SK-N-SH (cell line): ENCODE results near the gene CDH4.

Experiments used
- EP300 ChIP-seq, 2 experiments: IDR thresholded peaks; 2 replicates each; pipeline versions ENCODE4 v1.4.0 to v1.6.1; 2012; ENCODE audit warnings: borderline replicate concordance in 1 of 2, low read depth in 1 of 2, low read length in 1 of 2
- GABPA ChIP-seq: IDR thresholded peaks from 2 replicates; pipeline ENCODE4 v1.4.0; 2012; ENCODE audit warnings: low read depth, mild to moderate bottlenecking
- POLR2AphosphoS5 ChIP-seq: IDR thresholded peaks from 2 replicates; pipeline ENCODE4 v1.6.1; 2012; ENCODE audit warnings: low read depth, low read length
- SMC3 ChIP-seq: IDR thresholded peaks from 2 replicates; pipeline ENCODE4 v1.6.1; 2012; ENCODE audit warnings: low read depth, low read length, improper control_type of control experiment
- YY1 ChIP-seq: IDR thresholded peaks from 2 replicates; pipeline ENCODE4 v1.4.0; 2012; ENCODE audit warnings: low read depth, mild to moderate bottlenecking
- TF ChIP-seq, protein P1 (sequence below): fragments of 200-600 bp; sonication (generic); IDR thresholded peaks from 2 replicates; pipeline ENCODE4 v1.6.1; 2017; ENCODE audit warnings: antibody characterized with exemption, mild to moderate bottlenecking, moderate library complexity
- TF ChIP-seq, protein P2 (sequence below): IDR thresholded peaks from 2 replicates; pipeline ENCODE4 v1.4.0; 2012; ENCODE audit warnings: low read depth
- TF ChIP-seq, protein P3 (sequence below): IDR thresholded peaks from 2 replicates; pipeline ENCODE4 v1.4.0; 2012; ENCODE audit warnings: low read depth, borderline replicate concordance
- TF ChIP-seq, protein P4 (sequence below): fragments of 150-350 bp; IDR thresholded peaks from 2 replicates; pipeline ENCODE4 v1.6.1; 2017; ENCODE audit warnings: antibody characterized with exemption, low read length, low read depth, borderline replicate concordance

DNA sequence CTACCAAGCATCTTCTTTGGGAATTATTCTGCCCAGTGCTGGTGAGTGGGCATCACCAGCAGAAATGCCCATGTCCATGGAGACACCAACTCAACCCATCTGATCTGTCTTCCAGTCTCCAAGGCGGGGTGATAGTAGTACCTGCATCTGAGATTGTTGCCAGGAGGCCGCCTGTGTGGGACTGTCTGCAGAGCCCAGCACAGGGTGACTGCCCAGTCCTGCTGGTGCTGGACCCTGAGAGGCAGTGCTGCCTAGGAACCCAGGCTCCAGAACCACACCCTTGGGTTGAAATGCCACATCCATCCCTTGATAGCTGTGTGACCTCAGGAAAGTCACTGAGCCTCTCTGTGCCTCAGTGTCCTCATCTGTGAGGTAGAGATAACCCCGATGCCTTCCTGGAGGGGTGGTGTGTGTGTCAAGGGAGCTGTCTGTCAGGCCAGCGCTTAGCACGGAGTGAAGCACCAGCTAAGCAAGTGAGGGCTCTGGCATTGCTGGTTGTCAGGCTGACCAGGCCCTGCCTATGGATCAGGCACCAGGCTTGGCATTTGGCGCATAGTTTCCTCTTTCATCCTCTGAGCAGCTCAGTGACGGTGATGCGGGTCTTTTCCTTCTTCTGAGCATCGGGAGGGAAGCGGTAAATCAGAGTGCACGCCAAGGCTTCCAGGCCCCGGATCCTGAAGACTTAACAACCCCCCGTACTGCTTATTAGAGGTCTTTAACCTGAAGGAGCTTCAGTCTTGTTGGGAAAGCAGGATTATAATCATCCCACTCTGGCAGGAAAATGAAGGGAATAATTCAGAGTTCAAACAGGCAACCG, 268.2 kb downstream of the CDH4 start:
- TF ChIP-seq SMC3 (no peak), EP300 (IDR thresholded peaks at IDR 0.05; ENCODE audit: borderline replicate concordance in 1 of 2, low read depth in 1 of 2, low read length in 1 of 2) (no peak), GABPA (no peak), POLR2AphosphoS5 (no peak), YY1 (no peak)
- TF ChIP-seq, protein P1, sequence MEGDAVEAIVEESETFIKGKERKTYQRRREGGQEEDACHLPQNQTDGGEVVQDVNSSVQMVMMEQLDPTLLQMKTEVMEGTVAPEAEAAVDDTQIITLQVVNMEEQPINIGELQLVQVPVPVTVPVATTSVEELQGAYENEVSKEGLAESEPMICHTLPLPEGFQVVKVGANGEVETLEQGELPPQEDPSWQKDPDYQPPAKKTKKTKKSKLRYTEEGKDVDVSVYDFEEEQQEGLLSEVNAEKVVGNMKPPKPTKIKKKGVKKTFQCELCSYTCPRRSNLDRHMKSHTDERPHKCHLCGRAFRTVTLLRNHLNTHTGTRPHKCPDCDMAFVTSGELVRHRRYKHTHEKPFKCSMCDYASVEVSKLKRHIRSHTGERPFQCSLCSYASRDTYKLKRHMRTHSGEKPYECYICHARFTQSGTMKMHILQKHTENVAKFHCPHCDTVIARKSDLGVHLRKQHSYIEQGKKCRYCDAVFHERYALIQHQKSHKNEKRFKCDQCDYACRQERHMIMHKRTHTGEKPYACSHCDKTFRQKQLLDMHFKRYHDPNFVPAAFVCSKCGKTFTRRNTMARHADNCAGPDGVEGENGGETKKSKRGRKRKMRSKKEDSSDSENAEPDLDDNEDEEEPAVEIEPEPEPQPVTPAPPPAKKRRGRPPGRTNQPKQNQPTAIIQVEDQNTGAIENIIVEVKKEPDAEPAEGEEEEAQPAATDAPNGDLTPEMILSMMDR, result no peak
- TF ChIP-seq, protein P2, sequence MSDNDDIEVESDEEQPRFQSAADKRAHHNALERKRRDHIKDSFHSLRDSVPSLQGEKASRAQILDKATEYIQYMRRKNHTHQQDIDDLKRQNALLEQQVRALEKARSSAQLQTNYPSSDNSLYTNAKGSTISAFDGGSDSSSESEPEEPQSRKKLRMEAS, result no peak
- TF ChIP-seq, protein P3, sequence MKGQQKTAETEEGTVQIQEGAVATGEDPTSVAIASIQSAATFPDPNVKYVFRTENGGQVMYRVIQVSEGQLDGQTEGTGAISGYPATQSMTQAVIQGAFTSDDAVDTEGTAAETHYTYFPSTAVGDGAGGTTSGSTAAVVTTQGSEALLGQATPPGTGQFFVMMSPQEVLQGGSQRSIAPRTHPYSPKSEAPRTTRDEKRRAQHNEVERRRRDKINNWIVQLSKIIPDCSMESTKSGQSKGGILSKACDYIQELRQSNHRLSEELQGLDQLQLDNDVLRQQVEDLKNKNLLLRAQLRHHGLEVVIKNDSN, result no peak
- TF ChIP-seq, protein P4, sequence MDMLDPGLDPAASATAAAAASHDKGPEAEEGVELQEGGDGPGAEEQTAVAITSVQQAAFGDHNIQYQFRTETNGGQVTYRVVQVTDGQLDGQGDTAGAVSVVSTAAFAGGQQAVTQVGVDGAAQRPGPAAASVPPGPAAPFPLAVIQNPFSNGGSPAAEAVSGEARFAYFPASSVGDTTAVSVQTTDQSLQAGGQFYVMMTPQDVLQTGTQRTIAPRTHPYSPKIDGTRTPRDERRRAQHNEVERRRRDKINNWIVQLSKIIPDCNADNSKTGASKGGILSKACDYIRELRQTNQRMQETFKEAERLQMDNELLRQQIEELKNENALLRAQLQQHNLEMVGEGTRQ, result no peak
